Brain microvascular endothelial cell (primary cell): ENCODE measurements around the gene MDFIC2.
"Not testable (repeated sequence)": the region's sequence is repeated elsewhere in the genome, so short reads cannot be mapped to it uniquely, and the experiment has no call there.

Source experiments
- DNase-seq: peaks from one replicate; pipeline ENCODE4 v3.0.0-alpha.2; 2020
- H3K27ac ChIP-seq: fragments of 250-450 bp; sonication (Bioruptor Pico); 2 replicates; pipeline ENCODE4 v1.5.1; 2020; ENCODE audit warnings: mild to moderate bottlenecking, moderate library complexity
- H3K27me3 ChIP-seq: fragments of 250-450 bp; sonication (Bioruptor Pico); replicated peaks from 2 replicates; pipeline ENCODE4 v1.5.1; 2020; ENCODE audit warnings: mild to moderate bottlenecking
- H3K36me3 ChIP-seq: fragments of 250-450 bp; sonication (Bioruptor Pico); replicated peaks from 2 replicates; pipeline ENCODE4 v1.5.1; 2020; ENCODE audit warnings: mild to moderate bottlenecking
- H3K4me3 ChIP-seq: 2 replicates; pipeline ENCODE4 v1.5.1; 2011; ENCODE audit warnings: low read depth, mild to moderate bottlenecking, control low read depth, low read length, moderate library complexity
- in situ Hi-C: cut with HindIII; loops from 2 replicates; pipeline ENCODE4 v1.10.0; 2017; ENCODE audit warnings: low sequenced_read_pairs, low pct_ligation_motif_present
- TF ChIP-seq, protein P1 (sequence below): IDR thresholded peaks from 2 replicates; pipeline ENCODE4 v1.5.1; 2011; ENCODE audit warnings: low read depth, mild to moderate bottlenecking, moderate library complexity, low read length, control low read depth, inconsistent platforms; ENCODE audit errors: missing control alignments

The MDFIC2 gene

DNA sequence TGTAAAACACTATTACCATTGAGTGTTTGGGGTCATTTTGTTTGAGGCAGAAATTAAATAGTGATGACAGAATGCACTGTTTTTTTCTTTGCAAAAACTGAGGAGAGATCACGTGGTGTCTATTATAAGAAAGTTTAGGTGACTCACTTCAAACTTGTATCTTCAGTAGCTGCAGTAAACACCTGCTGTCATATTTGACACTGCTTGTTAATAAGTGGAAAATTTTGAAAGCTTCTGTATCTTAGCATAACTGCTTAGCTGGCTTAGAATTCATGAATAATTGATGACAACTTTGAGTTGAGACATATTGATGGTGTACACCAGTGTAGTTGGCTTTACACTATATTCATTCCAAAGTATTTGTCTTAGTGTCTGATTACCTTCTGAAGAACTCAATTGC lies 29.7 kb upstream of the MDFIC2 start:
- no peak overlapping the region for H3K27ac ChIP-seq
- DNase-seq, result no peak
- TF ChIP-seq, protein P1, sequence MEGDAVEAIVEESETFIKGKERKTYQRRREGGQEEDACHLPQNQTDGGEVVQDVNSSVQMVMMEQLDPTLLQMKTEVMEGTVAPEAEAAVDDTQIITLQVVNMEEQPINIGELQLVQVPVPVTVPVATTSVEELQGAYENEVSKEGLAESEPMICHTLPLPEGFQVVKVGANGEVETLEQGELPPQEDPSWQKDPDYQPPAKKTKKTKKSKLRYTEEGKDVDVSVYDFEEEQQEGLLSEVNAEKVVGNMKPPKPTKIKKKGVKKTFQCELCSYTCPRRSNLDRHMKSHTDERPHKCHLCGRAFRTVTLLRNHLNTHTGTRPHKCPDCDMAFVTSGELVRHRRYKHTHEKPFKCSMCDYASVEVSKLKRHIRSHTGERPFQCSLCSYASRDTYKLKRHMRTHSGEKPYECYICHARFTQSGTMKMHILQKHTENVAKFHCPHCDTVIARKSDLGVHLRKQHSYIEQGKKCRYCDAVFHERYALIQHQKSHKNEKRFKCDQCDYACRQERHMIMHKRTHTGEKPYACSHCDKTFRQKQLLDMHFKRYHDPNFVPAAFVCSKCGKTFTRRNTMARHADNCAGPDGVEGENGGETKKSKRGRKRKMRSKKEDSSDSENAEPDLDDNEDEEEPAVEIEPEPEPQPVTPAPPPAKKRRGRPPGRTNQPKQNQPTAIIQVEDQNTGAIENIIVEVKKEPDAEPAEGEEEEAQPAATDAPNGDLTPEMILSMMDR, result no peak
- no peak overlapping the region for H3K4me3 ChIP-seq
- H3K27me3 ChIP-seq, result no peaks in the 10 kb centered on the region
- no peaks in the 10 kb centered on the region for H3K36me3 ChIP-seq
- in situ Hi-C loops, result no loop called here

GRCh38 chr3:70336885-70337284 lies 24.4 kb upstream of the MDFIC2 start:
- H3K36me3 ChIP-seq, in situ Hi-C loops, H3K27ac ChIP-seq, H3K4me3 ChIP-seq, DNase-seq, H3K27me3 ChIP-seq: not testable (repeated sequence)

- in situ Hi-C loops, result no loop called here
- Histone ChIP-seq H3K27ac (no peak overlapping the region), H3K36me3 (no peaks in the 10 kb centered on the region), H3K27me3 (no peaks in the 10 kb centered on the region), H3K4me3 (no peak overlapping the region)
- no peak for DNase-seq
- TF ChIP-seq, protein P1, result no peak
Observed at GRCh38 chr3:70333080-70333479, 20.6 kb upstream of the MDFIC2 start.

DNA sequence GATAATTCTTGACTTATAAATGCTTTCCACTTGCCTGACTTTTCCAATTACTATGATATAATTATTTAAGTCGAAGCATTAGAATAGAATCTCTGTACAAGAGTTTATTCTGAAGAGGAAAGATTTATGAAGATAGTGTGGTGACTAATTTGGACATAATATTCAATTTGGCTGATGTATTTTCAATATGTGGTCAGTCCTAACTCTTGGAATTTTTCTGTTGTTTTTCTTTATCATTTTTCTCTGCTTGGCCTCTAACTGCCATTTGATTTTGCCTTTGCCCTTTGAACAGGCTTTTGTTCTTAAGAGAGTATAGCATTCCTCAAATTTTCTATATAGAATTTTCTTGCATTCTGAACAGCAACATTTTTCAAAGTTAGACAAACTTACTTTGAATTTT lies 2.6 kb upstream of the MDFIC2 start:
- Histone ChIP-seq H3K27ac (no peak overlapping the region), H3K36me3 (no peaks in the 10 kb centered on the region), H3K27me3 (no peaks in the 10 kb centered on the region), H3K4me3 (no peak overlapping the region)
- in situ Hi-C loops, result no loop called here
- TF ChIP-seq, protein P1, result no peak
- DNase-seq, result no peak

DNA sequence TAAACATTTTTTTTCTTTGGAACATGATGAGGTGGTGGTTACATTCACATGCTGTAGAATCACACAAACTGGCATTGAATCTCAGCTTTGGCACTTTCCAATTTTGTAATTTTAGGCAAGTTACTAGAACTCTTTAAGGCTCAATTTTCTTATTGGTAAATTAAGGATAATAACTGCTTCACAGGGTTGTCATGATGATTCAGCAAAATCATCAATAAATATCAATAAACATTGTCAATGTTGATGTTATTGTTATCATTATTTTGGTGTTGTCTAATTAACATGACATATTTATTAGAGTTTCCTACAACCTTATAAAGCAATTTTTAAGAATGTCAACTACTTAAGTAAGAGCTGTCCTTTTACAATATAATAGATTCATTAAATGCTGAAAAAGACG lies 1.6 kb downstream of the MDFIC2 start:
- H3K27ac ChIP-seq, result no peak overlapping the region
- no peak overlapping the region for H3K4me3 ChIP-seq
- DNase-seq, result no peak
- in situ Hi-C loops, result no loop called here
- H3K36me3 ChIP-seq, result no peaks in the 10 kb centered on the region
- TF ChIP-seq, protein P1, result no peak
- H3K27me3 ChIP-seq, result no peaks in the 10 kb centered on the region

GRCh38 chr3:70309591-70309990 lies 2.8 kb downstream of the MDFIC2 start:
- TF ChIP-seq, protein P1, result no peak
- Histone ChIP-seq H3K36me3 (no peaks in the 10 kb centered on the region), H3K4me3 (no peak overlapping the region), H3K27ac (no peak overlapping the region), H3K27me3 (no peaks in the 10 kb centered on the region)
- in situ Hi-C loops, result no loop called here
- no peak for DNase-seq
